ENCODE measurements around the gene MRPS22. TPM values are rescaled to one million over a fixed set of nuclear protein-coding genes. Genes with fewer than 3 reads are reported as not detected.

Gene MRPS22
- total RNA-seq, 1 experiment from 2014 or later = 45.7 TPM

GRCh38 chr3:139303216-139303615 lies 40.6 kb upstream of the MRPS22 start:
- no peak overlapping the region for H3K23ac ChIP-seq (ENCODE audit: insufficient read length, low read depth, low read length)

More at GRCh38 chr3:139303216-139303615, 40.6 kb upstream of the MRPS22 start:
- Histone ChIP-seq H2BK5ac (ENCODE audit: insufficient read length, low read length) (no peak overlapping the region), H3K4me2 (ENCODE audit: insufficient read depth, insufficient read length, low read length) (no peak overlapping the region), H3K18ac (ENCODE audit: insufficient read length, low read depth, low read length) (no peak overlapping the region), H3K14ac (ENCODE audit: insufficient read depth, low read length) (no peak overlapping the region), H2BK15ac (ENCODE audit: low read depth, low read length) (no peak overlapping the region), H3T11ph (ENCODE audit: low read length) (no peak overlapping the region), H2BK12ac (ENCODE audit: insufficient read length, low read depth, low read length) (no peak overlapping the region), H4K91ac (ENCODE audit: insufficient read length, low read depth, low read length) (no peak overlapping the region), H3K4ac (ENCODE audit: low read depth, low read length) (no peak overlapping the region), H2BK20ac (ENCODE audit: low read depth, low read length, poor library complexity, severe bottlenecking) (no peak overlapping the region), H2AFZ (ENCODE audit: low read length) (no peak overlapping the region), H4K20me1 (ENCODE audit: control insufficient read depth, insufficient read depth, insufficient read length) (no peaks in the 10 kb centered on the region), H3K56ac (ENCODE audit: insufficient read length, low read depth, low read length) (no peak overlapping the region), H4K8ac (replicated peaks; ENCODE audit: insufficient read length, low read depth, low read length) (no peak overlapping the region), H2AK5ac (ENCODE audit: insufficient read length, low read length) (no peak overlapping the region), H3K79me1 (ENCODE audit: insufficient read depth, low read depth, low read length, poor library complexity, severe bottlenecking) (no peaks in the 10 kb centered on the region), H3K79me2 (ENCODE audit: insufficient read depth, low read length) (no peaks in the 10 kb centered on the region), H2BK120ac (ENCODE audit: low read depth, low read length, poor library complexity, severe bottlenecking) (no peak overlapping the region), H3K23me2 (ENCODE audit: insufficient read length, low read depth, low read length, poor library complexity, severe bottlenecking) (no peaks in the 10 kb centered on the region), H3K27ac (ENCODE audit: insufficient read length, low read depth, low read length) (no peak overlapping the region), H3K27me3 (ENCODE audit: insufficient read depth, low read length) (no peaks in the 10 kb centered on the region), H4K5ac (ENCODE audit: insufficient read length, low read depth, low read length) (no peak overlapping the region), H3K9me3 (ENCODE audit: control insufficient read depth, low read depth, low read length) (no peaks in the 10 kb centered on the region), H3K4me1 (ENCODE audit: insufficient read depth, low read length) (no peaks in the 10 kb centered on the region), H3K9ac (ENCODE audit: extremely low read depth, insufficient read length, low read length) (no peak overlapping the region)
- WGBS (ENCODE audit: extremely low coverage, insufficient read length, low lambda C conversion rate) = no CpG with 5 or more reads among the region's 5 CpGs
- Mint-ChIP-seq H3K4me3 (no peak overlapping the region), H3K36me3 (ENCODE audit: insufficient read depth in 1 of 3, low read depth in 3 of 3) (0 out of 7 replicates have a peak, but pooled peaks cover 0 to 2% (median 0%) of the 10 kb centered on the region in 3 experiments), H3K27me3 (ENCODE audit: low read depth) (no peaks in the 10 kb centered on the region; the same call in 1 of the 2 replicates), H3K9me3 (no peaks in the 10 kb centered on the region), H3K4me1 (peaks cover 8 to 16% of the 10 kb centered on the region in 2 experiments), H3K27ac (no peak overlapping the region)
- no peak for DNase-seq
- no peak for TF ChIP-seq CTCF (conservative IDR thresholded peaks at IDR 0.05)

Measured in H9 (cell line).